ENCODE data around the gene ANKS4B. TPM values are rescaled to one million over a fixed set of nuclear protein-coding genes. Genes with fewer than 3 reads are reported as not detected.

The ANKS4B gene
- total and polyA plus RNA-seq, 2 experiments from 2014 or later: 0.07 TPM; not detected in 1

GRCh38 chr16:21260870-21261791, 27.6 kb downstream of the ANKS4B start:
- no peak overlapping the region for H2AFZ ChIP-seq
- no peak overlapping the region for H3K4me3 ChIP-seq
- no peak for DNase-seq (ENCODE audit: low spot score)
- H4K20me1 ChIP-seq (replicated peaks; ENCODE audit: insufficient read depth): no peaks in the 10 kb centered on the region
- H3F3A ChIP-seq (replicated peaks; ENCODE audit: low read depth): no peaks in the 10 kb centered on the region
- no peaks in the 10 kb centered on the region for H3K9me2 ChIP-seq (ENCODE audit: insufficient read depth)
- H3K4me2 ChIP-seq: no peak overlapping the region
- ATAC-seq: no peak
- no peaks in the 10 kb centered on the region for H3K27me3 ChIP-seq (ENCODE audit: insufficient read depth)
- Mint-ChIP-seq H3K27ac (no peak overlapping the region), H3K36me3 (ENCODE audit: low read depth) (0 out of 3 replicates have a peak, but pooled peaks cover 2% of the 10 kb centered on the region), H3K27me3 (ENCODE audit: insufficient read depth, low read depth, poor library complexity) (peaks cover 4% of the 10 kb centered on the region), H3K4me1 (no peaks in the 10 kb centered on the region), H3K9me3 (no peaks in the 10 kb centered on the region), H3K4me3 (no peak overlapping the region)
- H3K36me3 ChIP-seq (ENCODE audit: insufficient read depth): no peaks in the 10 kb centered on the region
- no peak overlapping the region for H3K27ac ChIP-seq (ENCODE audit: low read depth)
- H3K79me2 ChIP-seq (replicated peaks; ENCODE audit: insufficient read depth): no peaks in the 10 kb centered on the region
- TF ChIP-seq POLR2AphosphoS5 (IDR thresholded peaks at IDR 0.05; ENCODE audit: low read depth) (no peak), EZH2 (IDR thresholded peaks at IDR 0.05; ENCODE audit: low read depth, unreplicated experiment) (no peak), CREB1 (CRISPR knock-in tag; IDR thresholded peaks at IDR 0.05; ENCODE audit: low read depth) (no peak), JUNB (IDR thresholded peaks at IDR 0.05; ENCODE audit: unreplicated experiment) (no peak)
- no peaks in the 10 kb centered on the region for H3K4me1 ChIP-seq (ENCODE audit: insufficient read depth)

DNA sequence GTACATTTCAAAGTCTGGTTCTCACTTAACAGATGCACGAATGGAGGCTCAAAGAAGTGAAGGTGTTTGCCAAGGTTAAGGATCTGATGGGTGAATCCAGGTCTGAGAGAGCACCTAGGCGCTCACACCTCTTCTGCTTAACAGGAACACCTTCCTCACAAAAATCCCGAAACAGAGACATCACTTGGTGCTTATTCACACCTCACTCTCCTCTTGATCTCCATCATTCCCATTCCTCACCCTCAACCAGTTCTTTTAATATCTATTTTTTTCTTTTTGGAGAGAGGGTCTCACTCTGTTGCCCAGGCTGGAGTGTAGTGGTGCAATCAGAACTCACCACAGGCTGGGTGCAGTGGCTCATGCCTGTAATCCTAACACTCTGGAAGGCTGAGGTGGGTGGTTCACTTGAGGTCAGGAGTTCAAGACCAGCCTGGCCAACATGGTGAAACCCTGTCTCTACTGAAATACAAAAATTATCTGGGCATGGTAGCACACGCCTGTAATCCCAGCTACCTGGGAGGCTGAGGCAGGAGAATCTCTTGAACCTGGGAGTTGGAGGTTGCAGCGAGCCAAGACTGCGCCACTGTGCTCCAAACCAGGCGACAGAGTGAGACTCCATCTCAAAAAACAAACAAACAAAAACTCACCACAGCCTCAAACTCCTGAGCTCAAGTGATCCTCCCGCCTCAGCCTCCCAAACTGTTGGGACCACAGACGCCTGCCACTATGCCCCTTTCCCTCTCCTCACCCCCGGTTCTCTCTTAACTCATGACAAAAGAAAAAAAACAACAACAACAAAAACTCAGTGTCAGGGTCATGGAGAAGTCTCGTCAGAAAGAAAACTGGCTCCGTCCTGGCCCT, 29.5 kb downstream of the ANKS4B start:
- Histone ChIP-seq H3K79me2 (replicated peaks; ENCODE audit: insufficient read depth) (no peaks in the 10 kb centered on the region), H3K4me1 (ENCODE audit: insufficient read depth) (no peaks in the 10 kb centered on the region), H3F3A (replicated peaks; ENCODE audit: low read depth) (no peaks in the 10 kb centered on the region), H3K36me3 (ENCODE audit: insufficient read depth) (no peaks in the 10 kb centered on the region), H3K9me2 (ENCODE audit: insufficient read depth) (no peaks in the 10 kb centered on the region), H3K4me3 (no peak overlapping the region), H3K27me3 (ENCODE audit: insufficient read depth) (no peaks in the 10 kb centered on the region), H2AFZ (no peak overlapping the region), H3K4me2 (no peak overlapping the region), H3K27ac (ENCODE audit: low read depth) (no peak overlapping the region), H4K20me1 (replicated peaks; ENCODE audit: insufficient read depth) (no peaks in the 10 kb centered on the region)
- DNase-seq (ENCODE audit: low spot score) (no peak), ATAC-seq (no peak)
- Mint-ChIP-seq H3K27me3 (ENCODE audit: insufficient read depth, low read depth, poor library complexity) (peaks cover 4% of the 10 kb centered on the region), H3K4me3 (no peak overlapping the region), H3K4me1 (no peaks in the 10 kb centered on the region), H3K36me3 (ENCODE audit: low read depth) (0 out of 3 replicates have a peak, but pooled peaks cover 2% of the 10 kb centered on the region), H3K27ac (no peak overlapping the region), H3K9me3 (no peaks in the 10 kb centered on the region)
- TF ChIP-seq POLR2AphosphoS5 (IDR thresholded peaks at IDR 0.05; ENCODE audit: low read depth) (no peak), CREB1 (CRISPR knock-in tag; IDR thresholded peaks at IDR 0.05; ENCODE audit: low read depth) (no peak), ZNF331 (CRISPR knock-in tag; IDR thresholded peaks at IDR 0.05; ENCODE audit: low read depth) (no peak), STAT1 (IDR thresholded peaks at IDR 0.05; ENCODE audit: unreplicated experiment) (no peak), EZH2 (IDR thresholded peaks at IDR 0.05; ENCODE audit: low read depth, unreplicated experiment) (no peak), EZH2phosphoT487 (IDR thresholded peaks at IDR 0.05; ENCODE audit: unreplicated experiment) (no peak), JUNB (IDR thresholded peaks at IDR 0.05; ENCODE audit: unreplicated experiment) (no peak)
- TF ChIP-seq, protein P1, sequence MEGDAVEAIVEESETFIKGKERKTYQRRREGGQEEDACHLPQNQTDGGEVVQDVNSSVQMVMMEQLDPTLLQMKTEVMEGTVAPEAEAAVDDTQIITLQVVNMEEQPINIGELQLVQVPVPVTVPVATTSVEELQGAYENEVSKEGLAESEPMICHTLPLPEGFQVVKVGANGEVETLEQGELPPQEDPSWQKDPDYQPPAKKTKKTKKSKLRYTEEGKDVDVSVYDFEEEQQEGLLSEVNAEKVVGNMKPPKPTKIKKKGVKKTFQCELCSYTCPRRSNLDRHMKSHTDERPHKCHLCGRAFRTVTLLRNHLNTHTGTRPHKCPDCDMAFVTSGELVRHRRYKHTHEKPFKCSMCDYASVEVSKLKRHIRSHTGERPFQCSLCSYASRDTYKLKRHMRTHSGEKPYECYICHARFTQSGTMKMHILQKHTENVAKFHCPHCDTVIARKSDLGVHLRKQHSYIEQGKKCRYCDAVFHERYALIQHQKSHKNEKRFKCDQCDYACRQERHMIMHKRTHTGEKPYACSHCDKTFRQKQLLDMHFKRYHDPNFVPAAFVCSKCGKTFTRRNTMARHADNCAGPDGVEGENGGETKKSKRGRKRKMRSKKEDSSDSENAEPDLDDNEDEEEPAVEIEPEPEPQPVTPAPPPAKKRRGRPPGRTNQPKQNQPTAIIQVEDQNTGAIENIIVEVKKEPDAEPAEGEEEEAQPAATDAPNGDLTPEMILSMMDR (conservative IDR thresholded peaks at IDR 0.05; ENCODE audit: low read depth in 2 of 2): no peak
- TF ChIP-seq, protein P2, sequence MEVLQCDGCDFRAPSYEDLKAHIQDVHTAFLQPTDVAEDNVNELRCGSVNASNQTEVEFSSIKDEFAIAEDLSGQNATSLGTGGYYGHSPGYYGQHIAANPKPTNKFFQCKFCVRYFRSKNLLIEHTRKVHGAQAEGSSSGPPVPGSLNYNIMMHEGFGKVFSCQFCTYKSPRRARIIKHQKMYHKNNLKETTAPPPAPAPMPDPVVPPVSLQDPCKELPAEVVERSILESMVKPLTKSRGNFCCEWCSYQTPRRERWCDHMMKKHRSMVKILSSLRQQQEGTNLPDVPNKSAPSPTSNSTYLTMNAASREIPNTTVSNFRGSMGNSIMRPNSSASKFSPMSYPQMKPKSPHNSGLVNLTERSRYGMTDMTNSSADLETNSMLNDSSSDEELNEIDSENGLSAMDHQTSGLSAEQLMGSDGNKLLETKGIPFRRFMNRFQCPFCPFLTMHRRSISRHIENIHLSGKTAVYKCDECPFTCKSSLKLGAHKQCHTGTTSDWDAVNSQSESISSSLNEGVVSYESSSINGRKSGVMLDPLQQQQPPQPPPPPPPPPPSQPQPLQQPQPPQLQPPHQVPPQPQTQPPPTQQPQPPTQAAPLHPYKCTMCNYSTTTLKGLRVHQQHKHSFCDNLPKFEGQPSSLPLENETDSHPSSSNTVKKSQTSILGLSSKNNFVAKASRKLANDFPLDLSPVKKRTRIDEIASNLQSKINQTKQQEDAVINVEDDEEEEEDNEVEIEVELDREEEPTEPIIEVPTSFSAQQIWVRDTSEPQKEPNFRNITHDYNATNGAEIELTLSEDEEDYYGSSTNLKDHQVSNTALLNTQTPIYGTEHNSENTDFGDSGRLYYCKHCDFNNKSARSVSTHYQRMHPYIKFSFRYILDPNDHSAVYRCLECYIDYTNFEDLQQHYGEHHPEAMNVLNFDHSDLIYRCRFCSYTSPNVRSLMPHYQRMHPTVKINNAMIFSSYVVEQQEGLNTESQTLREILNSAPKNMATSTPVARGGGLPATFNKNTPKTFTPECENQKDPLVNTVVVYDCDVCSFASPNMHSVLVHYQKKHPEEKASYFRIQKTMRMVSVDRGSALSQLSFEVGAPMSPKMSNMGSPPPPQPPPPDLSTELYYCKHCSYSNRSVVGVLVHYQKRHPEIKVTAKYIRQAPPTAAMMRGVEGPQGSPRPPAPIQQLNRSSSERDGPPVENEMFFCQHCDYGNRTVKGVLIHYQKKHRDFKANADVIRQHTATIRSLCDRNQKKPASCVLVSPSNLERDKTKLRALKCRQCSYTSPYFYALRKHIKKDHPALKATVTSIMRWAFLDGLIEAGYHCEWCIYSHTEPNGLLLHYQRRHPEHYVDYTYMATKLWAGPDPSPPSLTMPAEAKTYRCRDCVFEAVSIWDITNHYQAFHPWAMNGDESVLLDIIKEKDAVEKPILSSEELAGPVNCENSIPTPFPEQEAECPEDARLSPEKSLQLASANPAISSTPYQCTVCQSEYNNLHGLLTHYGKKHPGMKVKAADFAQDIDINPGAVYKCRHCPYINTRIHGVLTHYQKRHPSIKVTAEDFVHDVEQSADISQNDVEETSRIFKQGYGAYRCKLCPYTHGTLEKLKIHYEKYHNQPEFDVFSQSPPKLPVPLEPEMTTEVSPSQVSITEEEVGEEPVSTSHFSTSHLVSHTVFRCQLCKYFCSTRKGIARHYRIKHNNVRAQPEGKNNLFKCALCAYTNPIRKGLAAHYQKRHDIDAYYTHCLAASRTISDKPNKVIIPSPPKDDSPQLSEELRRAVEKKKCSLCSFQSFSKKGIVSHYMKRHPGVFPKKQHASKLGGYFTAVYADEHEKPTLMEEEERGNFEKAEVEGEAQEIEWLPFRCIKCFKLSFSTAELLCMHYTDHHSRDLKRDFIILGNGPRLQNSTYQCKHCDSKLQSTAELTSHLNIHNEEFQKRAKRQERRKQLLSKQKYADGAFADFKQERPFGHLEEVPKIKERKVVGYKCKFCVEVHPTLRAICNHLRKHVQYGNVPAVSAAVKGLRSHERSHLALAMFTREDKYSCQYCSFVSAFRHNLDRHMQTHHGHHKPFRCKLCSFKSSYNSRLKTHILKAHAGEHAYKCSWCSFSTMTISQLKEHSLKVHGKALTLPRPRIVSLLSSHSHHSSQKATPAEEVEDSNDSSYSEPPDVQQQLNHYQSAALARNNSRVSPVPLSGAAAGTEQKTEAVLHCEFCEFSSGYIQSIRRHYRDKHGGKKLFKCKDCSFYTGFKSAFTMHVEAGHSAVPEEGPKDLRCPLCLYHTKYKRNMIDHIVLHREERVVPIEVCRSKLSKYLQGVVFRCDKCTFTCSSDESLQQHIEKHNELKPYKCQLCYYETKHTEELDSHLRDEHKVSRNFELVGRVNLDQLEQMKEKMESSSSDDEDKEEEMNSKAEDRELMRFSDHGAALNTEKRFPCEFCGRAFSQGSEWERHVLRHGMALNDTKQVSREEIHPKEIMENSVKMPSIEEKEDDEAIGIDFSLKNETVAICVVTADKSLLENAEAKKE (CRISPR knock-in tag; IDR thresholded peaks at IDR 0.05): no peak

Measured in GM23338 (cell line).